HS-27A (cell line): ENCODE data around the gene SRI.

Experiments used
- DNase-seq: peaks from one replicate; pipeline ENCODE4 v3.0.0-alpha.2; 2012; ENCODE audit warnings: low read depth, missing footprints

Gene SRI

DNA sequence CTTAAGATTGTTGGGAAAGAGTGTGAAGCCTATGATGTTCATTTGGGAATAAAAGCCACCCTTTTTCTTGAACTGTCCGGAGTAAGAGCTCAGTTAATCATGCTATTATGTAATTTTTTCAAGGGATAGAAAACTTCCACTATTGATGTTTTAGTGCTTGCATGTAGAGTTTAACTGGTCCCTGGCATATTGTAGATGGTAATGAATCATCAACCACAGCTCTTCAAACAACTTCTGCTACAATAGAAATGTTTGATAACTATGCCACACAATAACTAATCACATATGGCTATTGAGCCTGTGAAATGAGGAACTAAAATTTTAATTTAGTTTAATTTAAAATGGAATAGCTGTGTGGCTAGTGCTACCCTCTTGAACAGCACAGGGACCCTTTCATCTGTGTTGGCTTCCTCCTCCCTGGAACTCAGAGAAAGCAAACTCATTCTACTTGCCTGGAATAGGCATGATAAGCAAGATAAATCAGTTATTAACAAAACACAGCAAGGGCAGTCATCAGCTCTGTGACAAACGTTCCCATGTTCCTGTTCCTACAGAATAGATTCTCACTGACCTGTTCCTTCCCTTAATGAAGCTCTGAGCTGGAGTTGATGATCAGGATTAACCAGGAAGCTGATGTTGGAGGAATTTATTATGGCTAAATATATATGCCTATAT, 4.9 kb upstream of the SRI start:
- DNase-seq, result no peak

GRCh38 chr7:88223265-88223664, 3.4 kb upstream of the SRI start:
- no peak for DNase-seq

GRCh38 chr7:88218836-88219605, 817 bp downstream of the SRI start:
- DNase-seq, result no peak

DNA sequence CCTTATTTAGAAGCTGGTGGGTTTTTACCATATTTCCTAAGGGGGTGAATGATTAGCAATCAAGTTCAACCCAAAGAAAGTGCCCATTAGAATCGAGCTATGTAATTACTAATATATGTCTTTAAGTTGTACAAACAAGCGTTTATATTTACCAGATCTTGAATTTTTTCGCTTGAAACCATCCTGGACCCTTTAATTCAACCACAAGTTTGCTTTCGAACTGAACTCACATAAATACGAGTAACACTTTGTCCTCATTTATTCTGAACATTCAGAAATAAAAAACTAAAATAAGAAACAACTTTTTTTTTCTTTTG, 1.5 kb downstream of the SRI start:
- DNase-seq, result no peak

GRCh38 chr7:88217675-88218428, 2.0 kb downstream of the SRI start:
- DNase-seq, result no peak

- DNase-seq, result no peak
These were observed 3.6 kb downstream of the SRI start for GRCh38 chr7:88216276-88216675.

- DNase-seq, result no peak
These were observed 4.5 kb downstream of the SRI start for GRCh38 chr7:88215295-88215694.

DNA sequence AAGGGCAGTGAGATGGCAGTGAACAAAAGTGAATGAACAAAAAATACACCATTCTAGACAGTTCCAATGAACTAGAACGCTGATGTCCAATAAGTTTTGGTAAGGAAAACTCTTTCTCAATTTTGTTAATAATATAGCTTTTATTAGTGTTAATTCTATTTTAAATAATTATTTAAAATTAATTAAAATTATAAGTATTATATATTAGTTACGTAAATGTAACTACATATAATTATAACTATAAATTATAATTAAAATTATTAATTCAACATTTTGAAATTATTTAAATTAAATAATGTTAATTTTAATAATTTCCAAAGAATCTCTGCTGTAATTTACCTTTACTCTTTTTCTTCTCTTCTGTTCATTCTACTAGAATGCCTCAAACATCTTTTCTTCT, 5.4 kb downstream of the SRI start:
- DNase-seq, result no peak

DNA sequence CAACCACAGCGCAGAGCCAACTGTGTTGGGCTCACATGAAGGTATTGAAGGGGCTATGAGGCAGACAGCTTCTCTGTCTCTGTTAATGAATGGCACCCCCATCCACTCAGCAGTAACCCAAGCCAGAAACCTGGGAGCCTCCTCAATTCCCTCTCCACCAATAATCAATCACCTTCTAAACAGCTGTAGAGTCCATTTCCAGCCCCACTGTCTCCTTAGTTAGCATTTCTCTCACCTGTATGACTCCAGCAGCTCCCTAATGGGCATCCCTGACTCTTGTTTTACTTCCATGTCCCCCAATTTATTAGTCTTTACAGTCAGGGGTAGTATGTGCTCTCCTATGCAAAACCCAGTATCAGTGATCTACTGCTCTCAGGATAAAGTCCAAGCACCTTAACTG, 6.9 kb downstream of the SRI start:
- no peak for DNase-seq

DNA sequence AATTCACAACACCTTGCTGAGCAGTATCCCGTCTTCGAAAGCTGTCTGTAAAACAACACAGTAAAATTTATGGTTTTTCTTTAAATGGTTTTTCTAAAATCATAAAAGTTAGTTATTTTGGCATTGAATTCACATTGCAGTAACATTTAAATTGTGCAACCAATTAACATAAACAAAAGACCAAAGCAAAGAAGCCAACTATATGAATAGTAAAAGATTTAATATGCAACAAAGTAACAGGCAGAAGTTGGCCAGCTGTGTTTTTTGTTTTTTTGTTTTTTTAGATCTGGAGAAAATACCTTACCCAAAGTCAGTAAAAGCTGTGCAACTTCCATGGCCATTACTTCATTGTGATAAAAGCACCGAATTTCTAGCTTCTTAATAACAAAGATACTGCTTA, 11.3 kb downstream of the SRI start:
- DNase-seq, result no peak

DNA sequence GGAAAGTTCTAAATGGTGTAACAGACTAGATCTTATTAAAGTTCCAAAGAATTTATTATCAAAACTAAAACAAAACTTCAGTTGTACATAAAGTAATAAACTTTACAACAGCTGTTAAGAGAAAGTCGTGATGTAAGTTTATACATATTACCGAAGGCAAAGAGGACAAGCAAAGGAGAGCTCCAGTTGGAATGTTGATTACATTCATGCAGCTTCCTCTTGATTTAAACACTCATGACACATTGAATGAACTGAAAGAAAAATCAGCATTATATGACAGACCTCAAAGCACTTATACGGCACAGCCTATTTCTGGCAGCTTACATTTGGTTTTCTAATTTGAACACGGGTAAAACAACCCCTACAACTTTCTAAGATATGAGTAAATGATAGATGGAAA, 13.6 kb downstream of the SRI start:
- DNase-seq, result no peak

DNA sequence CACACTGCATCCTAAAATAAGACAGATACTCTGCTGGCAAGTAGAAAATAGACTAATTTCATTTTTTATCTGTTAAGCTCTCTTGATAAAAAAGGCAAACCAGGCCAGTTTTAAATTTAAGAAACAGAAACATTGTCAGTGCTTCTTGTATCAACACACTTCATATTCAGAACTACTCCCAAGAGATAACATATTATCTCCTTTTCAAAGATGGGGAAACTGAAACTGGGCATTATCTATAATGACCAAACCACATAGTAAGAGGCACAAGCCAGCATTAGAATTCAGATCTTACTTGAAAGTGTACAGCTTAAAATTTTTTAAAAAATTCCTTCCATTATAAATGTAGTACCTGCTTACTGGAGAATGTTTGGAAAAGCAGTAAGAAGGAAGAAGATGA, 14.7 kb downstream of the SRI start:
- no peak for DNase-seq

GRCh38 chr7:88204525-88205110, 15.2 kb downstream of the SRI start:
- no peak for DNase-seq

GRCh38 chr7:88203401-88203800, 16.4 kb downstream of the SRI start:
- no peak for DNase-seq

- no peak for DNase-seq
These were observed 17.0 kb downstream of the SRI start for GRCh38 chr7:88202799-88203198.

DNA sequence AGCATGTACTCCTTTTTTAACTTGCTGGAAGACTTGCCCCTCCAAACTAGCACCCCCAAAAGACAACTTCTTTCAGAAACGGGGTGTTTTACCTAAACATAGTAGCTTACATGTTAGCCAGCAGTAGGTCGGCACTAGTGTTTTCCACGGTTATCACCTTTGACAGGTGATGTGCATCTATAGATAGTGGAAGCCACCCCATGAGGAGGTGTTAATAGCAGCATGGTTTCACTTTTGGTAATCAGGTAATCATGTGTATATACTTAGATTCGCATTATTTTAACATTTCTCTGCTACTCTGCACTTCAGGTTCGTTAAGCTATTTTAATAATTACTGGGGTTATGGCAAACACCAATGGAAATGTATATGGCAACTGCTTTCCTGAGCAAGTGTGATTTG, 17.6 kb downstream of the SRI start:
- DNase-seq, result no peak

- no peak for DNase-seq
These were observed 18.5 kb downstream of the SRI start for GRCh38 chr7:88201305-88201704.

- DNase-seq, result no peak
These were observed 19.0 kb downstream of the SRI start for GRCh38 chr7:88200789-88201188.

GRCh38 chr7:88200261-88200660, 19.6 kb downstream of the SRI start:
- no peak for DNase-seq

GRCh38 chr7:88191911-88192310, 27.9 kb downstream of the SRI start:
- no peak for DNase-seq

GRCh38 chr7:88185650-88186049, 34.2 kb downstream of the SRI start:
- no peak for DNase-seq

- no peak for DNase-seq
These were observed 35.0 kb downstream of the SRI start for GRCh38 chr7:88184848-88185304.

DNA sequence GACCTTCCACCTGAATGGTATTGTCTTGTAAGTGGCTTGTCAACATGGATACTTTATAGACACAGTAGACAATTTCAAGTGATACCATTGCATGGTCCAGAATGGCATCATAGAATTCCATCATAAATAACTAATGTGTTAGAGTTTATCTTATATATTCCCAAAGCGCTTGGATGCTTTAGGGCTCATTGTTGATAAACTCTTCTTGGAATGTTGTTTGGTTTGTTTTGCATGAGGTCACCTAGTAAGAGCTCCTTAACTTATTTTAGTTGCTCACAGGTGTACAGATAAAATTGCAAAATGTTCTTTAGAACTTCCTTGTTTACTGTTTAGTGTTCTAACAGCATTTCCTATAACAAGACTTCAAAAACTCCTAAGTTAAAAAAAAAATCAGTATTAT, 36.8 kb downstream of the SRI start:
- no peak for DNase-seq
